GM12878 (cell line): ENCODE data around the gene NPR2. TPM values are rescaled to one million over a fixed set of nuclear protein-coding genes. Genes with fewer than 3 reads are reported as not detected.

Experiments
- ATF3 ChIP-seq: IDR thresholded peaks from 2 replicates; pipeline ENCODE4 v1.6.1; 2011; ENCODE audit warnings: low read depth, mild to moderate bottlenecking, low read length, moderate library complexity, borderline replicate concordance; ENCODE audit errors: extremely low read depth
- BACH1 ChIP-seq: fragments of 450-650 bp; IDR thresholded peaks from 2 replicates; pipeline ENCODE4 v1.6.1; 2017; ENCODE audit warnings: mild to moderate bottlenecking, borderline replicate concordance
- BCL11A ChIP-seq: IDR thresholded peaks from 2 replicates; pipeline ENCODE4 v1.6.1; 2011; ENCODE audit warnings: low read depth, low read length
- CEBPZ ChIP-seq: fragments of 150-350 bp; IDR thresholded peaks from 2 replicates; pipeline ENCODE4 v1.6.1; 2016; ENCODE audit warnings: low read depth, low read length
- E2F8 ChIP-seq: fragments of 450-650 bp; IDR thresholded peaks from 2 replicates; pipeline ENCODE4 v1.6.1; 2018; ENCODE audit warnings: mild to moderate bottlenecking, low read depth, moderate library complexity; ENCODE audit not compliant: partially characterized antibody
- HCFC1 ChIP-seq: fragments of 150-350 bp; IDR thresholded peaks from 2 replicates; pipeline ENCODE4 v1.6.1; 2014; ENCODE audit warnings: low read length
- IKZF2 ChIP-seq, 2 experiments: fragments of 450-650 bp; IDR thresholded peaks; 2 replicates each; pipeline ENCODE4 v1.6.1; 2017; ENCODE audit warnings: mild to moderate bottlenecking in 2 of 2, moderate library complexity in 2 of 2
- IRF4 ChIP-seq: IDR thresholded peaks from 2 replicates; pipeline ENCODE4 v1.6.1; 2011; ENCODE audit warnings: low read depth, low read length
- KAT2A ChIP-seq: conservative IDR thresholded peaks from 2 replicates; pipeline ENCODE4 v1.6.1; 2011; ENCODE audit warnings: low read depth, low read length; ENCODE audit not compliant: control insufficient read depth
- MXI1 ChIP-seq: fragments of 150-350 bp; IDR thresholded peaks from 2 replicates; pipeline ENCODE4 v1.6.1; 2011; ENCODE audit warnings: low read depth, mild to moderate bottlenecking, inconsistent platforms, low read length, improper control_type of control experiment
- RELB ChIP-seq: fragments of 450-650 bp; IDR thresholded peaks from 2 replicates; pipeline ENCODE4 v1.6.1; 2017; ENCODE audit warnings: low read depth, mild to moderate bottlenecking, moderate library complexity
- SMC3 ChIP-seq: IDR thresholded peaks from 2 replicates; pipeline ENCODE4 v1.6.1; 2011; ENCODE audit warnings: low read length, improper control_type of control experiment, borderline replicate concordance
- SUPT20H ChIP-seq: IDR thresholded peaks from 2 replicates; pipeline ENCODE4 v1.6.1; 2011; ENCODE audit warnings: low read depth, mild to moderate bottlenecking, low read length, moderate library complexity, borderline replicate concordance; ENCODE audit not compliant: control insufficient read depth
- polyA plus RNA-seq, 11 experiments: library from polyadenylated mRNA; depleted of rRNA in 4 of 11; unstranded in 6 of 11; stranded (reverse) in 5 of 11; fragments of >200 nt; fragmentation: Nextera tagmentation in 4 of 11; fragmentation: Illumina TruSeq in 1 of 11; extraction: Ambion mirVana in 4 of 11; extraction: Trizol in 1 of 11; gene quantifications; 1 replicate in 1 of 11; 2 replicates in 10 of 11; pipeline versions ENCODE4 v1.2.1 to v1.2.3, GENCODE V29; 2011 to 2016; ENCODE audit warnings: inconsistent platforms in 2 of 11, missing spikeins in 2 of 11, low read depth in 1 of 11
- total RNA-seq, 4 experiments: library from RNA; depleted of rRNA in 3 of 4; stranded (reverse); fragments of >200 nt in 3 of 4; fragmentation: Illumina TruSeq in 1 of 4; extraction: Trizol in 1 of 4; gene quantifications; 2 replicates each; pipeline versions ENCODE4 v1.2.1 to v1.2.3, GENCODE V29; 2013 to 2021

The NPR2 gene
- total and polyA plus RNA-seq, 10 of the 15 experiments (the other 5 are each of a cell fraction or from before 2014, with no cell fraction given): 2.0 to 20.9 (median 6.8) TPM

- TF ChIP-seq SMC3: no peak
- no peak for TF ChIP-seq CEBPZ
- 0 out of 2 replicates have a peak, but pooled peaks have one; percentile 30 for TF ChIP-seq IRF4
- TF ChIP-seq BCL11A: peak; percentile 74; the same call in 1 of the 2 replicates
- TF ChIP-seq IKZF2 (IDR thresholded peaks at IDR 0.05): peak; percentile 69 to 70; a peak in 2 of 4 replicates
- no peak for TF ChIP-seq E2F8
- TF ChIP-seq RELB: peak; percentile 81
- no peak for TF ChIP-seq BACH1
- no peak for TF ChIP-seq SUPT20H
- no peak for TF ChIP-seq HCFC1
- TF ChIP-seq KAT2A: no peak
- no peak for TF ChIP-seq ATF3
- no peak for TF ChIP-seq MXI1
These were observed 51.4 kb downstream of the NPR2 start (continued) for GRCh38 chr9:35842795-35843194.
